ENCODE results near the gene NFATC1.

The NFATC1 gene

GRCh38 chr18:79556829-79557585 lies 161.3 kb downstream of the NFATC1 start:
- H3K4me3 ChIP-seq (replicated peaks; ENCODE audit: low read depth, low read length): no peak overlapping the region
- DNase-seq (ENCODE audit: extremely low read depth, low read depth): no peak
- TF ChIP-seq CTCF (IDR thresholded peaks at IDR 0.05; ENCODE audit: low read depth, low read length, missing control alignments): no peak

- no peak for DNase-seq (ENCODE audit: extremely low read depth, low read depth)
- no peak for TF ChIP-seq CTCF (IDR thresholded peaks at IDR 0.05; ENCODE audit: low read depth, low read length, missing control alignments)
- H3K4me3 ChIP-seq (replicated peaks; ENCODE audit: low read depth, low read length): no peak overlapping the region
Observed at GRCh38 chr18:79558196-79558932, 162.6 kb downstream of the NFATC1 start.

- no peak for TF ChIP-seq CTCF (IDR thresholded peaks at IDR 0.05; ENCODE audit: low read depth, low read length, missing control alignments)
- no peak for DNase-seq (ENCODE audit: extremely low read depth, low read depth)
- H3K4me3 ChIP-seq (replicated peaks; ENCODE audit: low read depth, low read length): no peak overlapping the region
Observed at GRCh38 chr18:79558933-79559416, 163.2 kb downstream of the NFATC1 start.

GRCh38 chr18:79559436-79559835 lies 163.7 kb downstream of the NFATC1 start:
- TF ChIP-seq CTCF (IDR thresholded peaks at IDR 0.05; ENCODE audit: low read depth, low read length, missing control alignments): no peak
- no peak for DNase-seq (ENCODE audit: extremely low read depth, low read depth)
- no peak overlapping the region for H3K4me3 ChIP-seq (replicated peaks; ENCODE audit: low read depth, low read length)

GRCh38 chr18:79560042-79560860 lies 164.5 kb downstream of the NFATC1 start:
- no peak for TF ChIP-seq CTCF (IDR thresholded peaks at IDR 0.05; ENCODE audit: low read depth, low read length, missing control alignments)
- H3K4me3 ChIP-seq (replicated peaks; ENCODE audit: low read depth, low read length): no peak overlapping the region
- no peak for DNase-seq (ENCODE audit: extremely low read depth, low read depth)

GRCh38 chr18:79560861-79561210 lies 165.1 kb downstream of the NFATC1 start:
- no peak for DNase-seq (ENCODE audit: extremely low read depth, low read depth)
- no peak overlapping the region for H3K4me3 ChIP-seq (replicated peaks; ENCODE audit: low read depth, low read length)
- no peak for TF ChIP-seq CTCF (IDR thresholded peaks at IDR 0.05; ENCODE audit: low read depth, low read length, missing control alignments)

All from HFF-Myc (cell line).